AG09309 (cell line): ENCODE data around the gene EVL.

Experiments
- DNase-seq: peaks from one replicate; pipeline ENCODE4 v3.0.0-alpha.2; 2010; ENCODE audit warnings: low read depth
- H3K4me3 ChIP-seq: 2 replicates; pipeline ENCODE4 v1.5.1; 2011; ENCODE audit warnings: mild to moderate bottlenecking, low read depth, low read length, moderate library complexity; ENCODE audit not compliant: control insufficient read depth
- CTCF ChIP-seq: IDR thresholded peaks from 2 replicates; pipeline ENCODE4 v1.5.1; 2011; ENCODE audit warnings: mild to moderate bottlenecking, low read depth, low read length, inconsistent platforms; ENCODE audit not compliant: insufficient read depth, control insufficient read depth; ENCODE audit errors: missing control alignments

The EVL gene

DNA sequence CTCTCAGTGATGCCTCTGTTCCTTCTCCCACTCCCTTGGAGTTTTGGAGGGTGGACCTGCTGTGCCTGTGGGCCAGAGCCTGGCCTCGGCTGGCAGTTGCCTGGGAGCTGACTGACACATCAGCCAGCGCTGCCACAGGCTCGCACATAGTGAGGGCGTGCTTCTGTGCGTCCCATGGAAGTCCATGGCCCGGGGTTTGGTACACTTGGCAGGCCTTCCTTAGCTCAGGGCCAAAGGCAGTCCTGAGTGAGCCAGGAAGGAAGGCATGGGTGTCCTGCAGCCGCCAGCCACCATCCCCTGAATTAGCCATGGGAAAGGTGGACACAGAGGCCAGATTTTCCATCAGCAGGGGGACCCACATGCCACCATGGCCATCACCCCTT, 95.3 kb downstream of the EVL start:
- DNase-seq = no peak
- TF ChIP-seq CTCF = no peak
- H3K4me3 ChIP-seq = no peak overlapping the region

DNA sequence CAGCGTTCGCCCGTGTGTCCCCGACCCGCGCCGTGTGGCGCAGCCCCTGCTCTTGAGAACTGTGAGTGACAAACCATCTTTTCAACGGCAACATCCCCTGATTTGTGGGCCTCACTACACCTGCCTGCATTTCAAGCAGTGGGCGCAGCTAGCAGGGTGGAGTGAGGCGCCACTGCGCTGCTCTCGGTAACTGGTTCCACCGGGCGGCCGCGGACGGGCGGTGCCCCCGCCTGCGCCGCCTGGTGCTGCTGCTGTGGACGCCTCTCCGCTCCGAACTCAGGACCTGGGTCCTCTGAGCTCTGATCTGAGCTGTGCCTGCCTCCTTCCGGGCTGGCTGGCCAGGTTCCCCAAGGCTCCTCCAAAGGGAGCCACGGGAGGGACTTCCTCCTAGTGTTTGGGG, 100.2 kb downstream of the EVL start:
- no peak for TF ChIP-seq CTCF
- H3K4me3 ChIP-seq = no peak overlapping the region
- no peak for DNase-seq

- TF ChIP-seq CTCF = no peak
- no peak for DNase-seq
- H3K4me3 ChIP-seq = no peak overlapping the region
Observed at GRCh38 chr14:100165831-100166440, 100.7 kb downstream of the EVL start.

DNA sequence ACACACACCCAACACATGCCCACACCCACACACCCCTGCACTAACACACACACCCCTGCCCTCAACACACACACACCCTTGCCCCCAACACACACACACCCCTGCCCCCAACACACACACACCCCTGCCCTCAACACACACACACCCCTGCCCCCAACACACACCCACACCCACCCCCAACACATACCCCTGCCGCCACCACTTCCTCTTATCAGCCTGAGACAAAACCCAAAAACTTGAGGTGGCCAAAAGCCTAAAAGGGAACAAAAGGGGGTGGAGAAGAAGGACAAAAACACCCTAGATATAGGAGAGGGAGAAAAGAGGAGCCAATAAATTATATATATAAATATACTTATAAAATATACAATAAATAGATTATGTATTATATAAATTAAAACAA, 103.3 kb downstream of the EVL start:
- TF ChIP-seq CTCF = no peak
- no peak overlapping the region for H3K4me3 ChIP-seq
- no peak for DNase-seq

DNA sequence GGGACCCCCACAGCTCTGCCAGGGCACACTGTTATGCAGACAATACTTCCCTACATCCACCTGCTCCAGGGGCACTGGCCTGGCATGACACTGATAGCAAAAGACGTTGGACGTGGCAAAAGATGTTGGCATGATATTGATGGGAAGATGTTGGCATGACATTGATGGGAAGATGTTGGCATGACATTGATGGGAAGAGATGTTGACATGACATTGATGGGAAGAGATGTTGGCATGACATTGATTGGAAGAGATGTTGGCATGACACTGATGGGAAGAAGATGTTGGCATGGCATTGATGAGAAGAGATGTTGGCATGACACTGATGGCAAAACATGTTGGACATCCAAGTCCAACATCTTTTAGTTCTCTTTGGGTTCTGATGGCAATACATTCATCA, 105.7 kb downstream of the EVL start:
- H3K4me3 ChIP-seq = no peak overlapping the region
- no peak for DNase-seq
- no peak for TF ChIP-seq CTCF

- no peak for TF ChIP-seq CTCF
- no peak overlapping the region for H3K4me3 ChIP-seq
- DNase-seq = no peak
Observed at GRCh38 chr14:100172811-100173210, 107.6 kb downstream of the EVL start.

GRCh38 chr14:100173353-100173752, 108.1 kb downstream of the EVL start:
- no peak for TF ChIP-seq CTCF
- no peak overlapping the region for H3K4me3 ChIP-seq
- no peak for DNase-seq
